GM23338 (cell line): ENCODE measurements around the gene CPD. TPM values are rescaled to one million over a fixed set of nuclear protein-coding genes. Genes with fewer than 3 reads are reported as not detected.

Experiments used
- ATAC-seq: fragments of 200-7000 bp; cut with Tn5 transposase; 3 replicates; pipeline ENCODE4 v1.9.1; 2020
- DNase-seq: peaks from one replicate; pipeline ENCODE4 v3.0.0-alpha.2; 2015; ENCODE audit warnings: low spot score
- H2AFZ ChIP-seq: fragments of 200-600 bp; sonication (generic); 2 replicates; pipeline ENCODE4 v1.8.0; 2016; ENCODE audit warnings: antibody characterized with exemption, mild to moderate bottlenecking, moderate library complexity
- H3F3A ChIP-seq: fragments of 200-600 bp; sonication (generic); replicated peaks from 2 replicates; pipeline ENCODE4 v1.8.0; 2017; ENCODE audit warnings: antibody characterized with exemption, mixed run types, low read depth
- H3K27ac ChIP-seq: fragments of 200-600 bp; sonication (generic); 2 replicates; pipeline ENCODE4 v1.6.1; 2016; ENCODE audit warnings: low read depth
- H3K27me3 ChIP-seq: fragments of 200-600 bp; sonication (generic); 2 replicates; pipeline ENCODE4 v1.8.0; 2016; ENCODE audit warnings: mild to moderate bottlenecking, mixed run types, moderate library complexity; ENCODE audit not compliant: insufficient read depth
- H3K36me3 ChIP-seq: fragments of 200-600 bp; sonication (generic); 2 replicates; pipeline ENCODE4 v1.8.0; 2016; ENCODE audit warnings: mild to moderate bottlenecking; ENCODE audit not compliant: insufficient read depth
- H3K4me1 ChIP-seq: fragments of 200-600 bp; sonication (generic); 2 replicates; pipeline ENCODE4 v1.8.0; 2016; ENCODE audit warnings: mild to moderate bottlenecking, moderate library complexity; ENCODE audit not compliant: insufficient read depth
- H3K4me2 ChIP-seq: fragments of 200-600 bp; sonication (generic); 2 replicates; pipeline ENCODE4 v1.7.1; 2017; ENCODE audit warnings: mixed run types
- H3K4me3 ChIP-seq: fragments of 200-600 bp; sonication (generic); 2 replicates; pipeline ENCODE4 v1.6.1; 2016; ENCODE audit warnings: mixed run types
- H3K79me2 ChIP-seq: fragments of 200-600 bp; sonication (generic); replicated peaks from 2 replicates; pipeline ENCODE4 v1.8.0; 2017; ENCODE audit warnings: mild to moderate bottlenecking; ENCODE audit not compliant: insufficient read depth
- H3K9me2 ChIP-seq: fragments of 200-600 bp; sonication (generic); 2 replicates; pipeline ENCODE4 v1.8.0; 2017; ENCODE audit not compliant: insufficient read depth
- H4K20me1 ChIP-seq: fragments of 200-600 bp; sonication (generic); replicated peaks from 2 replicates; pipeline ENCODE4 v1.8.0; 2017; ENCODE audit warnings: mild to moderate bottlenecking; ENCODE audit not compliant: insufficient read depth
- H3K27ac Mint-ChIP-seq: 2 replicates; pipeline ENCODE4 v1.8.0; 2020; ENCODE audit warnings: inconsistent platforms, mild to moderate bottlenecking, moderate library complexity, mixed read lengths
- H3K27me3 Mint-ChIP-seq: 3 replicates; pipeline ENCODE4 v1.8.0; 2022; ENCODE audit warnings: low read depth, mild to moderate bottlenecking, moderate library complexity, mixed read lengths, inconsistent platforms; ENCODE audit not compliant: insufficient read depth, poor library complexity
- H3K36me3 Mint-ChIP-seq: 3 replicates; pipeline ENCODE4 v1.8.0; 2021; ENCODE audit warnings: low read depth, mild to moderate bottlenecking, inconsistent platforms, moderate library complexity, mixed read lengths
- H3K4me1 Mint-ChIP-seq: 3 replicates; pipeline ENCODE4 v1.8.0; 2020; ENCODE audit warnings: mild to moderate bottlenecking, inconsistent platforms, mixed read lengths
- H3K4me3 Mint-ChIP-seq: 3 replicates; pipeline ENCODE4 v1.8.0; 2021; ENCODE audit warnings: moderate library complexity, mild to moderate bottlenecking, inconsistent platforms, mixed read lengths
- H3K9me3 Mint-ChIP-seq: 3 replicates; pipeline ENCODE4 v1.8.0; 2020; ENCODE audit warnings: moderate library complexity, mild to moderate bottlenecking, inconsistent platforms, mixed read lengths
- CREB1 ChIP-seq: fragments of 250-450 bp; sonication (Bioruptor Pico); IDR thresholded peaks from 2 replicates; pipeline ENCODE4 v1.5.0; 2020; ENCODE audit warnings: low read depth, mild to moderate bottlenecking, moderate library complexity
- CTCF ChIP-seq, 2 experiments: fragments of 200-600 bp in 1 of 2; sonication (generic) in 1 of 2; conservative IDR thresholded peaks; 2 replicates each; pipeline versions ENCODE4 v1.5.1 to v1.6.1; 2016 to 2017; ENCODE audit warnings: antibody characterized with exemption in 2 of 2, low read depth in 2 of 2, mild to moderate bottlenecking in 2 of 2, moderate library complexity in 1 of 2
- ETS1 ChIP-seq: IDR thresholded peaks from 2 replicates; pipeline ENCODE4 v1.6.1; 2016; ENCODE audit warnings: antibody characterized with exemption
- EZH2 ChIP-seq: fragments of 200-600 bp; sonication (generic); IDR thresholded peaks from one replicate; pipeline ENCODE4 v1.8.0; 2017; ENCODE audit warnings: antibody characterized with exemption, mild to moderate bottlenecking, low read depth; ENCODE audit not compliant: unreplicated experiment
- JUNB ChIP-seq: IDR thresholded peaks from one replicate; pipeline ENCODE4 v1.6.1; 2016; ENCODE audit warnings: antibody characterized with exemption; ENCODE audit not compliant: unreplicated experiment
- NANOG ChIP-seq: IDR thresholded peaks from 2 replicates; pipeline ENCODE4 v1.6.1; 2016; ENCODE audit warnings: antibody characterized with exemption, borderline replicate concordance
- REST ChIP-seq: IDR thresholded peaks from one replicate; pipeline ENCODE4 v1.6.1; 2018; ENCODE audit warnings: antibody characterized with exemption; ENCODE audit not compliant: unreplicated experiment
- ZNF114 ChIP-seq: fragments of 250-450 bp; sonication (Bioruptor Pico); IDR thresholded peaks from 2 replicates; pipeline ENCODE4 v1.5.0; 2020; ENCODE audit warnings: mild to moderate bottlenecking, moderate library complexity
- ZNF462 ChIP-seq: fragments of 250-450 bp; sonication (Bioruptor Pico); IDR thresholded peaks from 2 replicates; pipeline ENCODE4 v1.5.0; 2020; ENCODE audit warnings: mild to moderate bottlenecking, moderate library complexity
- polyA plus RNA-seq: library from polyadenylated mRNA; unstranded; fragments of >200 nt; fragmentation: Nextera tagmentation; extraction: Ambion mirVana; gene quantifications from 2 replicates; pipeline ENCODE4 v1.2.1, GENCODE V29; 2016
- total RNA-seq: library from RNA; depleted of rRNA; stranded (reverse); fragments of >200 nt; shearing (Covaris generic); gene quantifications from 2 replicates; pipeline ENCODE4 v1.2.3, GENCODE V29; 2014

CPD gene
- total and polyA plus RNA-seq, 2 experiments from 2014 or later = 6.2 to 57.8 TPM

- no peak overlapping the region for H3K4me3 Mint-ChIP-seq
- TF ChIP-seq ETS1 (no peak), CREB1 (CRISPR knock-in tag) (no peak), ZNF114 (CRISPR knock-in tag) (no peak), REST (no peak), CTCF (conservative IDR thresholded peaks at IDR 0.05; ENCODE audit: low read depth in 2 of 2) (no peak), NANOG (no peak), ZNF462 (CRISPR knock-in tag) (no peak), EZH2 (no peak), JUNB (no peak)
- H3K9me3 Mint-ChIP-seq = no peaks in the 10 kb centered on the region
- H3K36me3 ChIP-seq = no peaks in the 10 kb centered on the region
- no peaks in the 10 kb centered on the region for H3K4me1 ChIP-seq
- H3K27ac Mint-ChIP-seq = no peak overlapping the region
- ATAC-seq = no peak
- H3K27me3 Mint-ChIP-seq = peaks cover 4% of the 10 kb centered on the region
- H3K9me2 ChIP-seq = no peaks in the 10 kb centered on the region
- no peak overlapping the region for H3K4me3 ChIP-seq
- no peaks in the 10 kb centered on the region for H3K36me3 Mint-ChIP-seq
- H3F3A ChIP-seq = 0 out of 2 replicates have a peak, but pooled peaks cover 3% of the 10 kb centered on the region
- H4K20me1 ChIP-seq = no peaks in the 10 kb centered on the region
- no peak overlapping the region for H3K27ac ChIP-seq
- H3K4me1 Mint-ChIP-seq = peaks cover 12% of the 10 kb centered on the region; the same call in 2 of the 3 replicates
- peaks cover 26% of the 10 kb centered on the region for H3K79me2 ChIP-seq
- H3K4me2 ChIP-seq = no peak overlapping the region
- H3K27me3 ChIP-seq = no peaks in the 10 kb centered on the region
- H2AFZ ChIP-seq = no peak overlapping the region
- DNase-seq = no peak
Observed at GRCh38 chr17:30475206-30475605, 96.5 kb downstream of the CPD start.
